HS-27A (cell line): ENCODE results near the gene TMEM178A.

Source experiments
- DNase-seq: peaks from one replicate; pipeline ENCODE4 v3.0.0-alpha.2; 2012; ENCODE audit warnings: low read depth, missing footprints

TMEM178A gene

GRCh38 chr2:39743269-39743776, 77.6 kb downstream of the TMEM178A start:
- DNase-seq = peak; percentile 46

GRCh38 chr2:39755466-39755865, 89.7 kb downstream of the TMEM178A start:
- DNase-seq = no peak

- DNase-seq = no peak
These were observed 91.4 kb downstream of the TMEM178A start for GRCh38 chr2:39757156-39757555.

GRCh38 chr2:39762448-39762847, 96.7 kb downstream of the TMEM178A start:
- DNase-seq = no peak
